Measurements from ENCODE around the gene AMER3.
A peak's percentile ranks its signal among the peaks of the same experiment; 100 is the strongest.
"Not testable (repeated sequence)": the region's sequence is repeated elsewhere in the genome, so short reads cannot be mapped to it uniquely, and the experiment has no call there.

AMER3 gene

GRCh38 chr2:130755256-130756052, at the start of gene AMER3:
AMER3 (plus strand) TSS chr2:130755540; CDS start chr2:130762073, 6,533 bp downstream.
- no peak for DNase-seq (ENCODE audit: low read depth in 2 of 2)

GRCh38 chr2:130714795-130715194, 40.5 kb upstream of the AMER3 start:
- not testable (repeated sequence) for DNase-seq (ENCODE audit: low read depth in 2 of 2)

- no peak for DNase-seq (ENCODE audit: low read depth in 2 of 2)
These were observed 35.3 kb upstream of the AMER3 start for GRCh38 chr2:130720036-130720435.

GRCh38 chr2:130720528-130720927, 34.8 kb upstream of the AMER3 start:
- no peak for DNase-seq (ENCODE audit: low read depth in 2 of 2)

- DNase-seq (ENCODE audit: low read depth in 2 of 2) = no peak
These were observed 30.9 kb upstream of the AMER3 start for GRCh38 chr2:130724455-130724854.

- DNase-seq (ENCODE audit: low read depth in 2 of 2) = no peak
These were observed 28.6 kb upstream of the AMER3 start for GRCh38 chr2:130726614-130727180.

GRCh38 chr2:130727286-130727924, 27.9 kb upstream of the AMER3 start:
- DNase-seq (ENCODE audit: low read depth in 2 of 2) = peak; percentile 81 to 82

GRCh38 chr2:130728007-130728454, 27.3 kb upstream of the AMER3 start:
- no peak for DNase-seq (ENCODE audit: low read depth in 2 of 2)

GRCh38 chr2:130728549-130729316, 26.6 kb upstream of the AMER3 start, which contains the start of gene GPR148:
GPR148 (plus strand) TSS chr2:130729070; CDS start chr2:130729152, 82 bp downstream.
- no peak for DNase-seq (ENCODE audit: low read depth in 2 of 2)

- DNase-seq (ENCODE audit: low read depth in 2 of 2) = no peak
These were observed 25.7 kb upstream of the AMER3 start for GRCh38 chr2:130729322-130730299.

- DNase-seq (ENCODE audit: low read depth in 2 of 2) = not testable (repeated sequence)
These were observed 23.1 kb upstream of the AMER3 start for GRCh38 chr2:130732257-130732656.

- no peak for DNase-seq (ENCODE audit: low read depth in 2 of 2)
These were observed 20.1 kb upstream of the AMER3 start for GRCh38 chr2:130735200-130735599.

GRCh38 chr2:130736487-130736886, 18.9 kb upstream of the AMER3 start:
- DNase-seq (ENCODE audit: low read depth in 2 of 2) = no peak

GRCh38 chr2:130737592-130737991, 17.7 kb upstream of the AMER3 start:
- no peak for DNase-seq (ENCODE audit: low read depth in 2 of 2)

- DNase-seq (ENCODE audit: low read depth in 2 of 2) = no peak
These were observed 14.7 kb upstream of the AMER3 start for GRCh38 chr2:130740671-130741070.

GRCh38 chr2:130743278-130743677, 12.1 kb upstream of the AMER3 start:
- DNase-seq (ENCODE audit: low read depth in 2 of 2) = no peak

GRCh38 chr2:130744287-130745117, 10.8 kb upstream of the AMER3 start:
- DNase-seq (ENCODE audit: low read depth in 2 of 2) = no peak

GRCh38 chr2:130749078-130749477, 6.3 kb upstream of the AMER3 start:
- no peak for DNase-seq (ENCODE audit: low read depth in 2 of 2)

GRCh38 chr2:130749641-130750040, 5.7 kb upstream of the AMER3 start:
- DNase-seq (ENCODE audit: low read depth in 2 of 2) = no peak

GRCh38 chr2:130754811-130755210, 529 bp upstream of the AMER3 start:
- no peak for DNase-seq (ENCODE audit: low read depth in 2 of 2)

Data from stimulated activated CD4-positive, alpha-beta T cell treated with anti-CD3 and anti-CD28 coated beads, Interleukin-12 subunit alpha, Interleukin-12 subunit beta, amount 100 ng/mL, for 24 hours (primary cell).